Keratinocyte (primary cell): ENCODE data around the gene CSNK1D. TPM values are rescaled to one million over a fixed set of nuclear protein-coding genes. Genes with fewer than 3 reads are reported as not detected.

Experiments
- DNase-seq: peaks from one replicate; pipeline ENCODE4 v3.0.0-alpha.2; 2011; ENCODE audit warnings: low read depth, missing footprints, low spot score
- FAIRE-seq: peaks from 2 replicates; lab custom pipeline; 2011; peaks lifted over from hg19 to GRCh38; lab: Jason Lieb, UNC
- H2AFZ ChIP-seq: 2 replicates; pipeline ENCODE4 v1.6.0; 2012; ENCODE audit warnings: low read length, control low read depth, inconsistent platforms; ENCODE audit not compliant: control insufficient read depth
- H3K27ac ChIP-seq: 2 replicates; pipeline ENCODE4 v1.5.1; 2011; ENCODE audit warnings: low read length; ENCODE audit not compliant: control insufficient read depth, insufficient read depth
- H3K27me3 ChIP-seq: 3 replicates; pipeline ENCODE4 v1.6.0; 2011; ENCODE audit warnings: low read length; ENCODE audit not compliant: control insufficient read depth, insufficient read depth; ENCODE audit errors: extremely low read depth
- H3K36me3 ChIP-seq, 2 experiments: 2 replicates in 1 of 2; 3 replicates in 1 of 2; pipeline ENCODE4 v1.5.1; 2011; ENCODE audit warnings: low read length in 2 of 2, mild to moderate bottlenecking in 1 of 2; ENCODE audit not compliant: control insufficient read depth in 2 of 2, insufficient read depth in 2 of 2; ENCODE audit errors: extremely low read depth in 1 of 2
- H3K4me1 ChIP-seq: 3 replicates; pipeline ENCODE4 v1.5.1; 2011; ENCODE audit warnings: low read length; ENCODE audit not compliant: control insufficient read depth, insufficient read depth; ENCODE audit errors: extremely low read depth
- H3K4me2 ChIP-seq: 3 replicates; pipeline ENCODE4 v1.6.0; 2011; ENCODE audit warnings: low read depth, low read length; ENCODE audit not compliant: control insufficient read depth, insufficient read depth; ENCODE audit errors: extremely low read depth
- H3K4me3 ChIP-seq, 3 experiments: fragments of 200-600 bp in 1 of 3; sonication (generic) in 1 of 3; 2 replicates in 2 of 3; 3 replicates in 1 of 3; pipeline ENCODE4 v1.5.1; 2011 to 2016; ENCODE audit warnings: low read length in 3 of 3, mild to moderate bottlenecking in 3 of 3, control low read depth in 2 of 3, inconsistent platforms in 1 of 3, low read depth in 1 of 3, mixed read lengths in 1 of 3, mixed run types in 1 of 3, moderate library complexity in 1 of 3; ENCODE audit not compliant: control insufficient read depth in 2 of 3, insufficient read depth in 2 of 3; ENCODE audit errors: extremely low read depth in 1 of 3
- H3K79me2 ChIP-seq: 2 replicates; pipeline ENCODE4 v1.6.0; 2012; ENCODE audit warnings: low read length; ENCODE audit not compliant: control insufficient read depth, insufficient read depth
- H3K9ac ChIP-seq: 3 replicates; pipeline ENCODE4 v1.6.0; 2011; ENCODE audit warnings: low read length; ENCODE audit not compliant: control insufficient read depth, insufficient read depth; ENCODE audit errors: extremely low read depth
- H3K9me1 ChIP-seq: 3 replicates; pipeline ENCODE4 v1.6.0; 2011; ENCODE audit warnings: low read length; ENCODE audit not compliant: control insufficient read depth, insufficient read depth; ENCODE audit errors: extremely low read depth
- H3K9me3 ChIP-seq: 2 replicates; pipeline ENCODE4 v1.5.1; 2012; ENCODE audit warnings: low read depth, low read length; ENCODE audit not compliant: control insufficient read depth
- H4K20me1 ChIP-seq: 3 replicates; pipeline ENCODE4 v1.6.0; 2011; ENCODE audit warnings: low read length; ENCODE audit not compliant: control insufficient read depth, insufficient read depth; ENCODE audit errors: extremely low read depth
- EZH2 ChIP-seq: IDR thresholded peaks from one replicate; pipeline ENCODE4 v1.6.1; 2012; ENCODE audit warnings: inconsistent platforms, mild to moderate bottlenecking, low read length, moderate library complexity
- dilution Hi-C: fragments of 300-500 bp; cut with MboI; formaldehyde crosslinking; loops from one replicate; pipeline ENCODE4 v1.7.0; 2020; ENCODE audit warnings: low sequenced_read_pairs; ENCODE audit not compliant: extremely low pct_ligation_motif_present
- polyA plus RNA-seq, 5 experiments: library from polyadenylated mRNA; depleted of rRNA in 3 of 5; stranded (reverse) in 3 of 5; stranded (forward) in 1 of 5; unstranded in 1 of 5; fragments of >200 nt; gene quantifications; 1 replicate in 1 of 5; 2 replicates in 3 of 5; 3 replicates in 1 of 5; pipeline versions ENCODE4 v1.2.1 to v1.2.3, GENCODE V29; 2011 to 2012; ENCODE audit warnings: missing spikeins in 2 of 5, low read depth in 1 of 5, low replicate concordance in 1 of 5
- TF ChIP-seq, protein P1 (sequence below), 3 experiments: IDR thresholded peaks in 1 of 3; conservative IDR thresholded peaks in 1 of 3; optimal IDR thresholded peaks in 1 of 3; 2 replicates in 2 of 3; 3 replicates in 1 of 3; pipeline versions ENCODE3 to v1.5.1; 2011; ENCODE audit warnings: low read length in 3 of 3, mild to moderate bottlenecking in 3 of 3, moderate library complexity in 2 of 3, control low read depth in 1 of 3, inconsistent platforms in 1 of 3; ENCODE audit not compliant: insufficient read depth in 2 of 3; ENCODE audit errors: extremely low read depth in 1 of 3

Gene CSNK1D
- polyA plus RNA-seq, 1 donor (not counting 4 experiments of a cell fraction or from before 2014, with no cell fraction given): 86.0 TPM

DNA sequence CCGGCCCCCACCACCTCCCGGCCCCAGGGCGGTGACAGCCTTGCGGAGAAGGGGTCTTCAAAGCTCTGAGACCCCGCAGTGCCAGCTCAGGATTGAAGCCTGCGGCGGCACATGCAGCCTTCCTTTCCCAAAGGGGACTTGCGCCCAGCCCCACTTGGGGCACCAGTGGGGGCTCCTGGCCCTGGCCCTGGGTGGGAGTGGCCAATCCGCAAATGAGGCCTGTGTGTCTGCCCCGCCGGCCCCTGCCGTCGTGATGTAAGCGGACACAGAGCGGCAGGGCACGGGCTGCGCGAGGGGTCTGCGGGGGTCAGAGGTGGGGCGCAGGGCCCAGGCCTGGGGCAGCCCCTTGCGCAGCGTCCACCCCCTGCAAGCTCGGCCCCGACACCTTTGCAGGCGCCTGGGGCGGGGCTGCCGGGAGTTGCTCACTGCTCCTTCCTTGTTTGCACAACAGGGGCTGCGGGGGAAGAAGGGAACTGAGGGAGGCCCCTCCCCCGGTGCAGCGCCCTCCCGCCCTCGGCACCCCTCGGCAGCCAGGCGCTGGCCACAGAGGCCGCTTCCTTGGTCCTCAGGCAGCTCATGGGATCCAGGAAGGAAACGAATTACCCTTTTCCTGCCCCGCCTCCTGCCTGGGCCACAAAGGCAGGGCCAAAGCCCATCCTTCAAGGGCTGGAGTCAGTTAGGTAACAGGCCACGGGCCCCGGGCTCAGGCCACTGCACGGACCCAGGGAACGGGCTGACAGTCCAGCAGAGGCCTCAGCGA is 41.8 kb downstream of the CSNK1D start:
- H3K4me1 ChIP-seq: peaks cover 27% of the 10 kb centered on the region
- dilution Hi-C loops: no loop called here
- H3K9ac ChIP-seq: peak overlapping the region; percentile 22
- peak overlapping the region; percentile 62 for H3K4me2 ChIP-seq
- TF ChIP-seq, protein P1, sequence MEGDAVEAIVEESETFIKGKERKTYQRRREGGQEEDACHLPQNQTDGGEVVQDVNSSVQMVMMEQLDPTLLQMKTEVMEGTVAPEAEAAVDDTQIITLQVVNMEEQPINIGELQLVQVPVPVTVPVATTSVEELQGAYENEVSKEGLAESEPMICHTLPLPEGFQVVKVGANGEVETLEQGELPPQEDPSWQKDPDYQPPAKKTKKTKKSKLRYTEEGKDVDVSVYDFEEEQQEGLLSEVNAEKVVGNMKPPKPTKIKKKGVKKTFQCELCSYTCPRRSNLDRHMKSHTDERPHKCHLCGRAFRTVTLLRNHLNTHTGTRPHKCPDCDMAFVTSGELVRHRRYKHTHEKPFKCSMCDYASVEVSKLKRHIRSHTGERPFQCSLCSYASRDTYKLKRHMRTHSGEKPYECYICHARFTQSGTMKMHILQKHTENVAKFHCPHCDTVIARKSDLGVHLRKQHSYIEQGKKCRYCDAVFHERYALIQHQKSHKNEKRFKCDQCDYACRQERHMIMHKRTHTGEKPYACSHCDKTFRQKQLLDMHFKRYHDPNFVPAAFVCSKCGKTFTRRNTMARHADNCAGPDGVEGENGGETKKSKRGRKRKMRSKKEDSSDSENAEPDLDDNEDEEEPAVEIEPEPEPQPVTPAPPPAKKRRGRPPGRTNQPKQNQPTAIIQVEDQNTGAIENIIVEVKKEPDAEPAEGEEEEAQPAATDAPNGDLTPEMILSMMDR (optimal IDR thresholded peaks at IDR 0.05 in 1 of 3, IDR thresholded peaks at IDR 0.05 in 1 of 3, conservative IDR thresholded peaks at IDR 0.05 in 1 of 3; ENCODE audit: extremely low read depth in 1 of 3, insufficient read depth in 2 of 3, low read length in 3 of 3): no peak
- TF ChIP-seq EZH2: no peak
- FAIRE-seq: no peak
- no peak overlapping the region for H2AFZ ChIP-seq
- H3K36me3 ChIP-seq: peaks cover 0 to 1% of the 10 kb centered on the region in 2 experiments
- H3K9me1 ChIP-seq: no peaks in the 10 kb centered on the region
- DNase-seq: no peak
- H3K4me3 ChIP-seq: peak overlapping the region; percentile 38 to 80 (median 60)
- no peaks in the 10 kb centered on the region for H3K9me3 ChIP-seq
- H3K27ac ChIP-seq: no peak overlapping the region
- no peaks in the 10 kb centered on the region for H3K79me2 ChIP-seq
- no peaks in the 10 kb centered on the region for H4K20me1 ChIP-seq
- H3K27me3 ChIP-seq: no peaks in the 10 kb centered on the region

DNA sequence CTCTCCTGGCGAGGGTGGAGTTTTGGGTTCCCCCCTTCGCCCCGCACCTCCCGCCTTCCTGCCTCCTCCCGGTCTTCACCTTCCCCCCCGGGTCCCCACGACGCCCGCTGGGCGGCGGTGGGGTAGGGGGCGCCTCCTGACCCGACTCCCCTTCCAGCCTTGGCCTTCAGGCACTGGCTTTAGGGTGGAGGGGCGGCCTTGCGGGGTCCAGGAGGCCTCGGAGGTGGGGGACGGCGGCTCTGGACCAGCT is 42.3 kb downstream of the CSNK1D start:
- no peaks in the 10 kb centered on the region for H3K36me3 ChIP-seq
- peak overlapping the region; percentile 38 to 80 (median 60) for H3K4me3 ChIP-seq
- H3K27me3 ChIP-seq: no peaks in the 10 kb centered on the region
- no peak overlapping the region for H3K27ac ChIP-seq
- DNase-seq (no peak), FAIRE-seq (no peak)
- peaks cover 26% of the 10 kb centered on the region for H3K4me1 ChIP-seq
- peak overlapping the region; percentile 62 for H3K4me2 ChIP-seq
- H3K79me2 ChIP-seq: no peaks in the 10 kb centered on the region
- no peaks in the 10 kb centered on the region for H3K9me3 ChIP-seq
- H3K9me1 ChIP-seq: no peaks in the 10 kb centered on the region
- TF ChIP-seq EZH2: no peak
- dilution Hi-C loops: no loop called here
- H3K9ac ChIP-seq: peak overlapping the region; percentile 22
- no peak overlapping the region for H2AFZ ChIP-seq
- no peaks in the 10 kb centered on the region for H4K20me1 ChIP-seq
